Activated naive CD8-positive, alpha-beta T cell treated with anti-CD3 and anti-CD28 coated beads, Interleukin-2, amount 50 U/mL, for 24 hours (primary cell): ENCODE measurements around the gene GRIA2.

Source experiments
- ATAC-seq: fragments of 150-1000 bp; cut with Tn5 transposase; one replicate; pipeline ENCODE4 v1.10.0; 2021
- DNase-seq: peaks from one replicate; pipeline ENCODE4 v3.0.0; 2021
- H3K27ac Mint-ChIP-seq: one replicate; pipeline ENCODE4 v1.8.0; 2021; ENCODE audit warnings: mild to moderate bottlenecking, mixed read lengths
- H3K27me3 Mint-ChIP-seq: one replicate; pipeline ENCODE4 v1.8.0; 2021; ENCODE audit warnings: mixed read lengths
- H3K36me3 Mint-ChIP-seq: one replicate; pipeline ENCODE4 v1.8.0; 2021; ENCODE audit warnings: low read depth, mixed read lengths
- H3K4me1 Mint-ChIP-seq: one replicate; pipeline ENCODE4 v1.8.0; 2021; ENCODE audit warnings: mixed read lengths
- H3K4me3 Mint-ChIP-seq: one replicate; pipeline ENCODE4 v1.8.0; 2021; ENCODE audit warnings: mild to moderate bottlenecking, moderate library complexity, mixed read lengths
- H3K9me3 Mint-ChIP-seq: one replicate; pipeline ENCODE4 v1.8.0; 2021; ENCODE audit warnings: mixed read lengths

Gene GRIA2

GRCh38 chr4:157290622-157291021 lies 70.1 kb downstream of the GRIA2 start:
- ATAC-seq (no peak), DNase-seq (no peak)
- H3K4me3 Mint-ChIP-seq = no peak overlapping the region
- H3K27me3 Mint-ChIP-seq = no peaks in the 10 kb centered on the region
- no peaks in the 10 kb centered on the region for H3K4me1 Mint-ChIP-seq
- peaks cover 6% of the 10 kb centered on the region for H3K9me3 Mint-ChIP-seq
- no peaks in the 10 kb centered on the region for H3K36me3 Mint-ChIP-seq
- H3K27ac Mint-ChIP-seq = no peak overlapping the region

- Mint-ChIP-seq H3K9me3 (peaks cover 6% of the 10 kb centered on the region), H3K4me3 (no peak overlapping the region), H3K4me1 (no peaks in the 10 kb centered on the region), H3K27me3 (no peaks in the 10 kb centered on the region), H3K27ac (no peak overlapping the region), H3K36me3 (no peaks in the 10 kb centered on the region)
- DNase-seq (no peak), ATAC-seq (no peak)
Observed at GRCh38 chr4:157291071-157291470, 70.5 kb downstream of the GRIA2 start.

- H3K27ac Mint-ChIP-seq = no peak overlapping the region
- H3K9me3 Mint-ChIP-seq = peaks cover under 1% of the 10 kb centered on the region
- no peak overlapping the region for H3K4me3 Mint-ChIP-seq
- no peaks in the 10 kb centered on the region for H3K36me3 Mint-ChIP-seq
- ATAC-seq (no peak), DNase-seq (no peak)
- H3K27me3 Mint-ChIP-seq = no peaks in the 10 kb centered on the region
- H3K4me1 Mint-ChIP-seq = no peaks in the 10 kb centered on the region
Observed at GRCh38 chr4:157293673-157294072, 73.1 kb downstream of the GRIA2 start.

GRCh38 chr4:157294575-157294974 lies 74.0 kb downstream of the GRIA2 start:
- peaks cover 5% of the 10 kb centered on the region for H3K9me3 Mint-ChIP-seq
- no peak overlapping the region for H3K4me3 Mint-ChIP-seq
- no peaks in the 10 kb centered on the region for H3K27me3 Mint-ChIP-seq
- no peaks in the 10 kb centered on the region for H3K4me1 Mint-ChIP-seq
- no peak overlapping the region for H3K27ac Mint-ChIP-seq
- ATAC-seq (no peak), DNase-seq (no peak)
- no peaks in the 10 kb centered on the region for H3K36me3 Mint-ChIP-seq

- Mint-ChIP-seq H3K27me3 (no peaks in the 10 kb centered on the region), H3K4me1 (no peaks in the 10 kb centered on the region), H3K4me3 (no peak overlapping the region), H3K27ac (no peak overlapping the region), H3K36me3 (no peaks in the 10 kb centered on the region), H3K9me3 (peaks cover 5% of the 10 kb centered on the region)
- DNase-seq = no peak
- ATAC-seq = no peak
Observed at GRCh38 chr4:157300701-157301100, 80.2 kb downstream of the GRIA2 start.

- H3K4me3 Mint-ChIP-seq = no peak overlapping the region
- H3K36me3 Mint-ChIP-seq = no peaks in the 10 kb centered on the region
- no peaks in the 10 kb centered on the region for H3K4me1 Mint-ChIP-seq
- H3K27me3 Mint-ChIP-seq = no peaks in the 10 kb centered on the region
- DNase-seq (no peak), ATAC-seq (no peak)
- no peak overlapping the region for H3K27ac Mint-ChIP-seq
- peaks cover 5% of the 10 kb centered on the region for H3K9me3 Mint-ChIP-seq
Observed at GRCh38 chr4:157303471-157303960, 83.0 kb downstream of the GRIA2 start.

GRCh38 chr4:157304769-157305168 lies 84.2 kb downstream of the GRIA2 start:
- Mint-ChIP-seq H3K27ac (no peak overlapping the region), H3K36me3 (no peaks in the 10 kb centered on the region), H3K4me1 (no peaks in the 10 kb centered on the region), H3K9me3 (no peaks in the 10 kb centered on the region), H3K27me3 (no peaks in the 10 kb centered on the region), H3K4me3 (no peak overlapping the region)
- DNase-seq = no peak
- no peak for ATAC-seq

- H3K9me3 Mint-ChIP-seq = peaks cover 3% of the 10 kb centered on the region
- no peaks in the 10 kb centered on the region for H3K36me3 Mint-ChIP-seq
- H3K4me3 Mint-ChIP-seq = no peak overlapping the region
- no peaks in the 10 kb centered on the region for H3K4me1 Mint-ChIP-seq
- no peak for ATAC-seq
- DNase-seq = no peak
- H3K27me3 Mint-ChIP-seq = no peaks in the 10 kb centered on the region
- H3K27ac Mint-ChIP-seq = no peak overlapping the region
Observed at GRCh38 chr4:157312702-157313101, 92.2 kb downstream of the GRIA2 start.

- Mint-ChIP-seq H3K27ac (no peak overlapping the region), H3K9me3 (peaks cover 3% of the 10 kb centered on the region), H3K4me3 (no peak overlapping the region), H3K36me3 (no peaks in the 10 kb centered on the region), H3K27me3 (no peaks in the 10 kb centered on the region), H3K4me1 (no peaks in the 10 kb centered on the region)
- DNase-seq = no peak
- ATAC-seq = no peak
Observed at GRCh38 chr4:157314906-157315305, 94.4 kb downstream of the GRIA2 start.

- H3K4me1 Mint-ChIP-seq = no peaks in the 10 kb centered on the region
- no peaks in the 10 kb centered on the region for H3K36me3 Mint-ChIP-seq
- peaks cover 3% of the 10 kb centered on the region for H3K9me3 Mint-ChIP-seq
- ATAC-seq (no peak), DNase-seq (no peak)
- H3K4me3 Mint-ChIP-seq = no peak overlapping the region
- H3K27me3 Mint-ChIP-seq = no peaks in the 10 kb centered on the region
- H3K27ac Mint-ChIP-seq = no peak overlapping the region
Observed at GRCh38 chr4:157315968-157316367, 95.4 kb downstream of the GRIA2 start.

- Mint-ChIP-seq H3K36me3 (no peaks in the 10 kb centered on the region), H3K27me3 (no peaks in the 10 kb centered on the region), H3K27ac (no peak overlapping the region), H3K4me3 (no peak overlapping the region), H3K9me3 (no peaks in the 10 kb centered on the region), H3K4me1 (no peaks in the 10 kb centered on the region)
- DNase-seq (no peak), ATAC-seq (no peak)
Observed at GRCh38 chr4:157320092-157320491, 99.6 kb downstream of the GRIA2 start.

GRCh38 chr4:157327666-157328065 lies 107.1 kb downstream of the GRIA2 start:
- Mint-ChIP-seq H3K4me3 (no peak overlapping the region), H3K4me1 (no peaks in the 10 kb centered on the region), H3K9me3 (peaks cover 6% of the 10 kb centered on the region), H3K36me3 (no peaks in the 10 kb centered on the region), H3K27me3 (no peaks in the 10 kb centered on the region), H3K27ac (no peak overlapping the region)
- no peak for ATAC-seq
- no peak for DNase-seq

- DNase-seq = no peak
- Mint-ChIP-seq H3K36me3 (no peaks in the 10 kb centered on the region), H3K4me3 (no peak overlapping the region), H3K4me1 (no peaks in the 10 kb centered on the region), H3K9me3 (peaks cover 13% of the 10 kb centered on the region), H3K27ac (no peak overlapping the region), H3K27me3 (no peaks in the 10 kb centered on the region)
- no peak for ATAC-seq
Observed at GRCh38 chr4:157357887-157358286, 137.4 kb downstream of the GRIA2 start.

- Mint-ChIP-seq H3K4me3 (no peak overlapping the region), H3K27ac (no peak overlapping the region), H3K27me3 (no peaks in the 10 kb centered on the region), H3K36me3 (no peaks in the 10 kb centered on the region), H3K9me3 (peaks cover 13% of the 10 kb centered on the region), H3K4me1 (no peaks in the 10 kb centered on the region)
- DNase-seq (no peak), ATAC-seq (no peak)
Observed at GRCh38 chr4:157358439-157358838, 137.9 kb downstream of the GRIA2 start.

- Mint-ChIP-seq H3K4me1 (no peaks in the 10 kb centered on the region), H3K9me3 (peaks cover 13% of the 10 kb centered on the region)
Observed at GRCh38 chr4:157358851-157359250, 138.3 kb downstream of the GRIA2 start.

GRCh38 chr4:157363360-157363759 lies 142.8 kb downstream of the GRIA2 start:
- Mint-ChIP-seq H3K36me3 (no peaks in the 10 kb centered on the region), H3K27me3 (no peaks in the 10 kb centered on the region), H3K9me3 (peaks cover 13% of the 10 kb centered on the region), H3K4me3 (no peak overlapping the region), H3K4me1 (no peaks in the 10 kb centered on the region), H3K27ac (no peak overlapping the region)
- DNase-seq (no peak), ATAC-seq (no peak)

More at GRCh38 chr4:157358851-157359250, 138.3 kb downstream of the GRIA2 start:
- H3K4me3 Mint-ChIP-seq = no peak overlapping the region
- DNase-seq = no peak
- H3K27me3 Mint-ChIP-seq = no peaks in the 10 kb centered on the region
- no peaks in the 10 kb centered on the region for H3K36me3 Mint-ChIP-seq
- no peak overlapping the region for H3K27ac Mint-ChIP-seq
- ATAC-seq = no peak
